RWPE1 (cell line): ENCODE measurements around the gene SLIT1.

ENCODE experiments used
- CTCF ChIA-PET: fragments of 350-600 bp; sonication (Branson Sonifier 250); formaldehyde crosslinking; extraction: SDS; loops from one replicate; lab custom pipeline; 2021; lab: Yijun Ruan, JAX
- POLR2A ChIA-PET: fragments of 400-600 bp; formaldehyde crosslinking; extraction: SDS; loops from one replicate; lab custom pipeline; 2020; ENCODE audit warnings: antibody characterized with exemption; ENCODE audit not compliant: low non-redundant PET; lab: Yijun Ruan, JAX
- DNase-seq: peaks from one replicate; pipeline ENCODE4 v3.0.0; 2012; ENCODE audit warnings: low spot score
- H3K27ac ChIP-seq: fragments of 450-650 bp; 2 replicates; pipeline ENCODE4 v1.5.1; 2017
- TF ChIP-seq, protein P1 (sequence below): fragments of 450-650 bp; conservative IDR thresholded peaks from 2 replicates; pipeline ENCODE4 v1.5.1; 2017; ENCODE audit warnings: low read depth, mild to moderate bottlenecking

The SLIT1 gene

GRCh38 chr10:97179731-97180362 is 5.9 kb downstream of the SLIT1 start:
- no peak for DNase-seq
- TF ChIP-seq, protein P1, sequence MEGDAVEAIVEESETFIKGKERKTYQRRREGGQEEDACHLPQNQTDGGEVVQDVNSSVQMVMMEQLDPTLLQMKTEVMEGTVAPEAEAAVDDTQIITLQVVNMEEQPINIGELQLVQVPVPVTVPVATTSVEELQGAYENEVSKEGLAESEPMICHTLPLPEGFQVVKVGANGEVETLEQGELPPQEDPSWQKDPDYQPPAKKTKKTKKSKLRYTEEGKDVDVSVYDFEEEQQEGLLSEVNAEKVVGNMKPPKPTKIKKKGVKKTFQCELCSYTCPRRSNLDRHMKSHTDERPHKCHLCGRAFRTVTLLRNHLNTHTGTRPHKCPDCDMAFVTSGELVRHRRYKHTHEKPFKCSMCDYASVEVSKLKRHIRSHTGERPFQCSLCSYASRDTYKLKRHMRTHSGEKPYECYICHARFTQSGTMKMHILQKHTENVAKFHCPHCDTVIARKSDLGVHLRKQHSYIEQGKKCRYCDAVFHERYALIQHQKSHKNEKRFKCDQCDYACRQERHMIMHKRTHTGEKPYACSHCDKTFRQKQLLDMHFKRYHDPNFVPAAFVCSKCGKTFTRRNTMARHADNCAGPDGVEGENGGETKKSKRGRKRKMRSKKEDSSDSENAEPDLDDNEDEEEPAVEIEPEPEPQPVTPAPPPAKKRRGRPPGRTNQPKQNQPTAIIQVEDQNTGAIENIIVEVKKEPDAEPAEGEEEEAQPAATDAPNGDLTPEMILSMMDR = no peak
- POLR2A ChIA-PET = no interaction called here
- H3K27ac ChIP-seq = no peak overlapping the region
- CTCF ChIA-PET = interaction anchor here (0.5 to 1.9 kb wide), 7 partner anchors 15 to 303 kb away, joined by 3 to 10 read pairs (median 3); no protein-coding TSS in a partner anchor

- ChIA-PET POLR2A (no interaction called here), CTCF (interaction anchor here (0.5 to 2.3 kb wide), 9 partner anchors 15 to 303 kb away, joined by 3 to 10 read pairs (median 4); no protein-coding TSS in a partner anchor)
- no peak overlapping the region for H3K27ac ChIP-seq
- DNase-seq = no peak
- TF ChIP-seq, protein P1 = no peak
Measured at GRCh38 chr10:97179311-97179710, 6.4 kb downstream of the SLIT1 start.

GRCh38 chr10:97178074-97178473 is 7.7 kb downstream of the SLIT1 start:
- CTCF ChIA-PET = interaction anchor here (0.7 to 2.3 kb wide), 2 partner anchors 31 to 32 kb away, joined by 4 to 5 read pairs; no protein-coding TSS in a partner anchor
- POLR2A ChIA-PET = no interaction called here
- TF ChIP-seq, protein P1 = no peak
- H3K27ac ChIP-seq = no peak overlapping the region
- no peak for DNase-seq

- ChIA-PET CTCF (no interaction called here), POLR2A (no interaction called here)
- TF ChIP-seq, protein P1 = no peak
- H3K27ac ChIP-seq = no peak overlapping the region
- no peak for DNase-seq
Measured at GRCh38 chr10:97176226-97176625, 9.5 kb downstream of the SLIT1 start.

GRCh38 chr10:97175586-97175985 is 10.2 kb downstream of the SLIT1 start:
- no peak overlapping the region for H3K27ac ChIP-seq
- ChIA-PET POLR2A (no interaction called here), CTCF (no interaction called here)
- TF ChIP-seq, protein P1 = no peak
- no peak for DNase-seq

DNA sequence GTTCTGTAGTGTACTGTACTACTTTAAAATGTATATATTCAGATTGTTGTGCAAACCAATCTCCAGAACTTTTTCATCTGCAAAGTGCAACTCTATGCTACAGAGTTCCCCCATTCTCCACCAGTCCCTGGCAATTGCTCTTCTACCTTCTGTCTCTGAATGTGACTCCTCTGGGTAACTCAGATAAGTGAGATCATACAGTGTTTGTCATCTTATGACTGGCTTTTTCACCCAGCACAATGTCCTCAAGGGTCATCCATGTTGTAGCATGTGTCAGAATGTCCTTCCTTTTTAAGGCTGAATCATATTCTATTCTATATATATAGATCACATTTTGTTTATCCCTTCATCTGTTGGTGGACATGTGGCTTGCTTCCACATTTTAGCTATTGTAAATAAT is 10.8 kb downstream of the SLIT1 start:
- ChIA-PET CTCF (interaction anchor here (0.6 to 0.9 kb wide), 2 partner anchors 30 to 58 kb away, joined by 3 read pairs; no protein-coding TSS in a partner anchor), POLR2A (no interaction called here)
- H3K27ac ChIP-seq = no peak overlapping the region
- TF ChIP-seq, protein P1 = no peak
- no peak for DNase-seq
